Stimulated activated naive CD4-positive, alpha-beta T cell treated with Interleukin-2 at 50 U/mL for 16 hours (primary cell): Measurements from ENCODE around the gene GABBR2.
"Not testable (repeated sequence)": the region's sequence is repeated elsewhere in the genome, so short reads cannot be mapped to it uniquely, and the experiment has no call there.

ENCODE experiments used
- DNase-seq: peaks from one replicate; lab custom pipeline; 2025; lab: John Stamatoyannopoulos, UW

Gene GABBR2

GRCh38 chr9:98596486-98596885, 112.2 kb downstream of the GABBR2 start:
- DNase-seq, result no peak

GRCh38 chr9:98594546-98595160, 114.1 kb downstream of the GABBR2 start:
- no peak for DNase-seq

- DNase-seq, result no peak
Observed at GRCh38 chr9:98593354-98594253, 115.1 kb downstream of the GABBR2 start.

GRCh38 chr9:98591696-98592095, 117.0 kb downstream of the GABBR2 start:
- no peak for DNase-seq

- DNase-seq, result no peak
Observed at GRCh38 chr9:98590101-98590500, 118.6 kb downstream of the GABBR2 start.

GRCh38 chr9:98589102-98589501, 119.6 kb downstream of the GABBR2 start:
- no peak for DNase-seq

GRCh38 chr9:98584853-98585438, 123.8 kb downstream of the GABBR2 start:
- not testable (repeated sequence) for DNase-seq

GRCh38 chr9:98584059-98584458, 124.7 kb downstream of the GABBR2 start:
- no peak for DNase-seq

- no peak for DNase-seq
Observed at GRCh38 chr9:98583417-98583816, 125.3 kb downstream of the GABBR2 start.

GRCh38 chr9:98580956-98581355, 127.8 kb downstream of the GABBR2 start:
- no peak for DNase-seq

- no peak for DNase-seq
Observed at GRCh38 chr9:98579700-98580099, 129.0 kb downstream of the GABBR2 start.

- DNase-seq, result no peak
Observed at GRCh38 chr9:98577446-98577845, 131.3 kb downstream of the GABBR2 start.

- no peak for DNase-seq
Observed at GRCh38 chr9:98576859-98577258, 131.9 kb downstream of the GABBR2 start.

GRCh38 chr9:98576354-98576753, 132.4 kb downstream of the GABBR2 start:
- no peak for DNase-seq

GRCh38 chr9:98575379-98576346, 133.1 kb downstream of the GABBR2 start:
- DNase-seq, result no peak

GRCh38 chr9:98573749-98574278, 134.9 kb downstream of the GABBR2 start:
- no peak for DNase-seq

- DNase-seq, result no peak
Observed at GRCh38 chr9:98572796-98573195, 135.9 kb downstream of the GABBR2 start.

- DNase-seq, result no peak
Observed at GRCh38 chr9:98572054-98572627, 136.6 kb downstream of the GABBR2 start.

GRCh38 chr9:98571643-98572042, 137.1 kb downstream of the GABBR2 start:
- no peak for DNase-seq

GRCh38 chr9:98570663-98571440, 137.9 kb downstream of the GABBR2 start:
- no peak for DNase-seq
